Measurements from ENCODE around the gene CYP8B1.

The CYP8B1 gene

DNA sequence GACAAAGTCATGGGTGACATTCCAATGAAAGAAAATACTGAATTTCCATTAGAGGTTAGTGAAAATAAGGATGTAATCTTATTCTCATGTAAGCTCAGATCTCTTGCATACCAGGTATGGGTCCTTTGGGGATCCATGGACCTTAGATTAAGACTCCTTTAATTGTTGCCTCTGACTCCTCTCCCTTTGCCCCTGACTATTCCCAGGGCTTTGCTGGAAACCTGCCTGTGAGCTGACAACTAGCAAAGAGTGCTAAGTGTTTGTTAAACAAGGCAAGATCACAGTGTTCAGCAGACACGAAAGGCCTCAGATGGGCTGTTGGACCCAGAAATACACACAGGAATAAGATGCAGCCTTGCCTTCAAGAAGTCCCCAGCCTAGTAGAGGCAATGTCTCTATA is 34.3 kb downstream of the CYP8B1 start:
- TF ChIP-seq, protein P1, sequence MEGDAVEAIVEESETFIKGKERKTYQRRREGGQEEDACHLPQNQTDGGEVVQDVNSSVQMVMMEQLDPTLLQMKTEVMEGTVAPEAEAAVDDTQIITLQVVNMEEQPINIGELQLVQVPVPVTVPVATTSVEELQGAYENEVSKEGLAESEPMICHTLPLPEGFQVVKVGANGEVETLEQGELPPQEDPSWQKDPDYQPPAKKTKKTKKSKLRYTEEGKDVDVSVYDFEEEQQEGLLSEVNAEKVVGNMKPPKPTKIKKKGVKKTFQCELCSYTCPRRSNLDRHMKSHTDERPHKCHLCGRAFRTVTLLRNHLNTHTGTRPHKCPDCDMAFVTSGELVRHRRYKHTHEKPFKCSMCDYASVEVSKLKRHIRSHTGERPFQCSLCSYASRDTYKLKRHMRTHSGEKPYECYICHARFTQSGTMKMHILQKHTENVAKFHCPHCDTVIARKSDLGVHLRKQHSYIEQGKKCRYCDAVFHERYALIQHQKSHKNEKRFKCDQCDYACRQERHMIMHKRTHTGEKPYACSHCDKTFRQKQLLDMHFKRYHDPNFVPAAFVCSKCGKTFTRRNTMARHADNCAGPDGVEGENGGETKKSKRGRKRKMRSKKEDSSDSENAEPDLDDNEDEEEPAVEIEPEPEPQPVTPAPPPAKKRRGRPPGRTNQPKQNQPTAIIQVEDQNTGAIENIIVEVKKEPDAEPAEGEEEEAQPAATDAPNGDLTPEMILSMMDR (IDR thresholded peaks at IDR 0.05; ENCODE audit: low read length), result no peak
- TF ChIP-seq EZH2 (IDR thresholded peaks at IDR 0.05; ENCODE audit: borderline replicate concordance, low read length), result no peak
- no peak overlapping the region for H2AFZ ChIP-seq (ENCODE audit: low read length)
- peaks cover 4% of the 10 kb centered on the region for H3K4me1 ChIP-seq (ENCODE audit: insufficient read depth, low read length, severe bottlenecking)

DNA sequence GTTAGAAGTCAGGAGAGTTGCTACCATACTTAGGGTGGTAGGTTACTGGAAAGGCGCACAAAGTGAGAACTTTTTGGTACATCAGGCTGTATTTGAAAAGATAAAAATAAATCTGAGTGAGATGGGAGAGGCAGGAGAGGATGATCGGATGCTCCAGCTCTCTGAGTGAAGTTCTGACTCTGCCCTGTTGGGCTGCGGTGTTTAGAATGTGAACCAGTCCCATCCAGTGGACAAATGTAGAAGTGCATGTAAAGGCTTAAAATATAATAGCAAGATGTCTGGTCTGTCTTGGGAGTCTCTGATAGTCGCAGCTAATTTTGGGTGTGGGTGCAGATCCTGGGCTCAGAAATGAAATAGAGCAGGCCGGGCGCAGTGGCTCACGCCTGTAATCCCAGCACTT is 36.1 kb downstream of the CYP8B1 start:
- H3K4me2 ChIP-seq (ENCODE audit: low read length), result peak overlapping the region; percentile 55
- peaks cover 4% of the 10 kb centered on the region for H3K4me1 ChIP-seq (ENCODE audit: insufficient read depth, low read length, severe bottlenecking)
- H3F3A ChIP-seq (ENCODE audit: insufficient read depth, low read length), result no peaks in the 10 kb centered on the region
- H3K9me2 ChIP-seq (ENCODE audit: low read depth, low read length), result no peaks in the 10 kb centered on the region
- no peaks in the 10 kb centered on the region for H4K20me1 ChIP-seq (ENCODE audit: insufficient read depth, low read length)
- no peaks in the 10 kb centered on the region for H3K79me2 ChIP-seq (ENCODE audit: insufficient read depth, low read length)
- TF ChIP-seq EZH2 (IDR thresholded peaks at IDR 0.05; ENCODE audit: borderline replicate concordance, low read length), result no peak
- TF ChIP-seq, protein P1 (IDR thresholded peaks at IDR 0.05; ENCODE audit: low read length), result peak; percentile 61
- no peaks in the 10 kb centered on the region for H3K27me3 ChIP-seq (ENCODE audit: insufficient read depth, low read length)
- no peaks in the 10 kb centered on the region for H3K36me3 ChIP-seq (ENCODE audit: insufficient read depth, low read length)
- no peak overlapping the region for H3K27ac ChIP-seq (ENCODE audit: low read depth, low read length, poor library complexity, severe bottlenecking)
- H3K4me3 ChIP-seq (ENCODE audit: low read depth, low read length, poor library complexity, severe bottlenecking), result peak overlapping the region; percentile 49
- H3K9me3 ChIP-seq (ENCODE audit: low read length), result no peaks in the 10 kb centered on the region
- H3K9ac ChIP-seq (ENCODE audit: low read length), result no peak overlapping the region; the same call in 1 of the 2 replicates
- no peak overlapping the region for H2AFZ ChIP-seq (ENCODE audit: low read length)

More for the DNA sequence above, 34.3 kb downstream of the CYP8B1 start:
- no peak overlapping the region for H3K4me2 ChIP-seq (ENCODE audit: low read length)
- no peak overlapping the region for H3K27ac ChIP-seq (ENCODE audit: low read depth, low read length, poor library complexity, severe bottlenecking)
- no peak overlapping the region for H3K4me3 ChIP-seq (ENCODE audit: low read depth, low read length, poor library complexity, severe bottlenecking)
- no peaks in the 10 kb centered on the region for H3F3A ChIP-seq (ENCODE audit: insufficient read depth, low read length)
- no peaks in the 10 kb centered on the region for H3K9me3 ChIP-seq (ENCODE audit: low read length)
- no peaks in the 10 kb centered on the region for H3K36me3 ChIP-seq (ENCODE audit: insufficient read depth, low read length)
- no peaks in the 10 kb centered on the region for H3K27me3 ChIP-seq (ENCODE audit: insufficient read depth, low read length)
- H4K20me1 ChIP-seq (ENCODE audit: insufficient read depth, low read length), result no peaks in the 10 kb centered on the region
- H3K9ac ChIP-seq (ENCODE audit: low read length), result no peak overlapping the region
- H3K79me2 ChIP-seq (ENCODE audit: insufficient read depth, low read length), result no peaks in the 10 kb centered on the region
- H3K9me2 ChIP-seq (ENCODE audit: low read depth, low read length), result no peaks in the 10 kb centered on the region

DNA sequence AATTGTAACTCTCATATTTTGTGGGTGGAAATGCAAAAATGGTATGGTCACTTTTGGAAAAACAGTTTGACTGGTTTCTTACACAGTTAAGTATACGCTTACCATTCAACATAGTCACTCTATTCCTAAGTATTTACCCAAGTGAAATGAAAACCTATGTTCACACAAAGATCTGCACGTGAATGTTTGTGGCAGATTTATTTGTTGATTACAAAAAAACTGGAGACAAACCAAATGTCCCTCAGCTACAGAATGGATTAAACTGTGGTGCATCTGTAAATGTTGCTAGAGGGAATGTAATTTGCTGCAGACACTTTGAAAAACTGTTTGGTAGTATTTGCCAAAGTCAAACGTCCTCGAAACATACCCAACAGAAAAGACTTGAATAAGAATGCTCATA is 37.1 kb downstream of the CYP8B1 start:
- H3K9ac ChIP-seq (ENCODE audit: low read length), result no peak overlapping the region
- H2AFZ ChIP-seq (ENCODE audit: low read length), result no peak overlapping the region
- H3K27ac ChIP-seq (ENCODE audit: low read depth, low read length, poor library complexity, severe bottlenecking), result no peak overlapping the region
- no peak overlapping the region for H3K4me3 ChIP-seq (ENCODE audit: low read depth, low read length, poor library complexity, severe bottlenecking)
- H3K9me2 ChIP-seq (ENCODE audit: low read depth, low read length), result no peaks in the 10 kb centered on the region
- H3K36me3 ChIP-seq (ENCODE audit: insufficient read depth, low read length), result no peaks in the 10 kb centered on the region
- TF ChIP-seq, protein P1 (IDR thresholded peaks at IDR 0.05; ENCODE audit: low read length), result no peak
- TF ChIP-seq EZH2 (IDR thresholded peaks at IDR 0.05; ENCODE audit: borderline replicate concordance, low read length), result no peak
- H3K79me2 ChIP-seq (ENCODE audit: insufficient read depth, low read length), result no peaks in the 10 kb centered on the region
- H3K4me2 ChIP-seq (ENCODE audit: low read length), result no peak overlapping the region
- H3F3A ChIP-seq (ENCODE audit: insufficient read depth, low read length), result no peaks in the 10 kb centered on the region
- no peaks in the 10 kb centered on the region for H3K27me3 ChIP-seq (ENCODE audit: insufficient read depth, low read length)
- H3K4me1 ChIP-seq (ENCODE audit: insufficient read depth, low read length, severe bottlenecking), result peaks cover 4% of the 10 kb centered on the region
- H4K20me1 ChIP-seq (ENCODE audit: insufficient read depth, low read length), result no peaks in the 10 kb centered on the region
- H3K9me3 ChIP-seq (ENCODE audit: low read length), result no peaks in the 10 kb centered on the region

Measured in OCI-LY1 (cell line).